ENCODE results near the gene B3GALT5. TPM values are rescaled to one million over a fixed set of nuclear protein-coding genes. Genes with fewer than 3 reads are reported as not detected.

Gene B3GALT5
- total RNA-seq, 6 experiments from 2014 or later, result 0.06 to 0.26 (median 0.09) TPM

- Histone ChIP-seq H3K36me3 (no peaks in the 10 kb centered on the region), H3K4me3 (no peak overlapping the region), H3K27ac (no peak overlapping the region), H3K9me3 (peaks cover 0 to 4% (median 0%) of the 10 kb centered on the region in 4 donors), H3K27me3 (no peaks in the 10 kb centered on the region), H3K4me1 (no peaks in the 10 kb centered on the region)
- DNase-seq, result no peak
- intact Hi-C loops (cut with DNase I), result no loop called here
- no peak for ATAC-seq
- WGBS (ENCODE audit: insufficient coverage, low coverage, low lambda C conversion rate, missing lambda C conversion rate), result 31% methylated on average over 2 of the region's 2 CpGs
- no peak for TF ChIP-seq CTCF (IDR thresholded peaks at IDR 0.05)
Observed at GRCh38 chr21:39658066-39658465, 45.3 kb downstream of the B3GALT5 start.

DNA sequence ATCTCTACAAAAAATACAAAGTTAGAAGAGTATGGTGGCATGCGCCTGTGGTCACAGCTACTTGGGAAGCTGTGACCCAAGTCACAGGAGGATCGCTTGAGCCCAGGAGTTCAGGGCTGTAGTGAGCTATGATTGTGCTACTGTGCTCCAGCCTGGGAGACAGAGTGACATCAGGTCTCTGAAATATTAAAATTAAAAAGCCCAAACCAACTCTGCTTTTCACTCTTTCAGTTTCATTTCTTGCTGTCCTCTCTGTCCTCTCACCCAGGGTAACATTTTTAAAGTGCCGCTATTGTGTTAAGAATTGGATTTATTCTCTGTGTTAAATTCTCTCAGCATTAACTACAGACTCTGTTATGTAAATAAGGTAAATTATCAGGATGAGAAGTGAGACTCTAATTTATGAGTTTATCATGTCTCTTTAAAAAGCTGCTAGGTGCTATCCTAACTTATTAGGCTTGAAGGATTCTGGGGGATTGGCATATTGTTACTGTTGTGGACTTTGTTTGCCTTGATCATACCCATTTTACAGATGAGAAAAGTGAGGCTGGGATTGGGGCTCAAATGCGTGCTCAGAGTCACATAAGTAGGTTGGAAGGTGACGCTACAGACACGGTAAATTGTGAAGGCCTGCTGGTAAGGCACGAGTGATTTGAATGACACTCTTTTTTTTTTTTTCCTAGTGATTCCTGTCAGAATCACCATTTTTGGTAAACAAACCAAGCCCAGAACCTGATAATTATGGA, 46.5 kb downstream of the B3GALT5 start:
- H3K27ac ChIP-seq, result no peak overlapping the region
- no peak for TF ChIP-seq CTCF (IDR thresholded peaks at IDR 0.05)
- TF ChIP-seq POLR2A (IDR thresholded peaks at IDR 0.05), result no peak
- H3K4me1 ChIP-seq, result no peaks in the 10 kb centered on the region
- DNase-seq (no peak), ATAC-seq (no peak)
- no peaks in the 10 kb centered on the region for H3K36me3 ChIP-seq
- 65% methylated on average over 6 of the region's 7 CpGs for WGBS (ENCODE audit: insufficient coverage, low coverage, low lambda C conversion rate, missing lambda C conversion rate)
- no peaks in the 10 kb centered on the region for H3K9me3 ChIP-seq
- intact Hi-C loops (cut with DNase I), result no loop called here
- no peaks in the 10 kb centered on the region for H3K27me3 ChIP-seq
- no peak overlapping the region for H3K4me3 ChIP-seq

- H3K27ac ChIP-seq, result no peak overlapping the region
- no peaks in the 10 kb centered on the region for H3K36me3 ChIP-seq
- H3K27me3 ChIP-seq, result no peaks in the 10 kb centered on the region
- ATAC-seq (peak; percentile 40 to 81 (median 58)), DNase-seq (no peak)
- no peaks in the 10 kb centered on the region for H3K4me1 ChIP-seq
- TF ChIP-seq POLR2A (IDR thresholded peaks at IDR 0.05) (no peak), CTCF (IDR thresholded peaks at IDR 0.05) (no peak)
- intact Hi-C loops (cut with DNase I), result no loop called here
- 13% methylated on average over 14 of the region's 17 CpGs for WGBS (ENCODE audit: insufficient coverage, low coverage, low lambda C conversion rate, missing lambda C conversion rate)
- no peaks in the 10 kb centered on the region for H3K9me3 ChIP-seq
- no peak overlapping the region for H3K4me3 ChIP-seq
Observed at GRCh38 chr21:39660191-39660980, 47.6 kb downstream of the B3GALT5 start.

- TF ChIP-seq CTCF (IDR thresholded peaks at IDR 0.05), result no peak
- TF ChIP-seq POLR2A (IDR thresholded peaks at IDR 0.05), result no peak
- DNase-seq, result no peak
- Histone ChIP-seq H3K4me3 (no peak overlapping the region), H3K4me1 (no peaks in the 10 kb centered on the region), H3K27me3 (no peaks in the 10 kb centered on the region), H3K9me3 (no peaks in the 10 kb centered on the region), H3K27ac (no peak overlapping the region), H3K36me3 (no peaks in the 10 kb centered on the region)
- no peak for ATAC-seq
- intact Hi-C loops (cut with DNase I), result no loop called here
- WGBS (ENCODE audit: insufficient coverage, low coverage, low lambda C conversion rate, missing lambda C conversion rate), result 78% methylated on average over 17 of the region's 18 CpGs
Observed at GRCh38 chr21:39661121-39661520, 48.4 kb downstream of the B3GALT5 start.
